ENCODE results near the gene ARSA.

ARSA gene

GRCh38 chr22:50602338-50602700 is 25.6 kb downstream of the ARSA start:
- no peak for DNase-seq

GRCh38 chr22:50601669-50602337 is 26.1 kb downstream of the ARSA start:
- no peak for DNase-seq

DNA sequence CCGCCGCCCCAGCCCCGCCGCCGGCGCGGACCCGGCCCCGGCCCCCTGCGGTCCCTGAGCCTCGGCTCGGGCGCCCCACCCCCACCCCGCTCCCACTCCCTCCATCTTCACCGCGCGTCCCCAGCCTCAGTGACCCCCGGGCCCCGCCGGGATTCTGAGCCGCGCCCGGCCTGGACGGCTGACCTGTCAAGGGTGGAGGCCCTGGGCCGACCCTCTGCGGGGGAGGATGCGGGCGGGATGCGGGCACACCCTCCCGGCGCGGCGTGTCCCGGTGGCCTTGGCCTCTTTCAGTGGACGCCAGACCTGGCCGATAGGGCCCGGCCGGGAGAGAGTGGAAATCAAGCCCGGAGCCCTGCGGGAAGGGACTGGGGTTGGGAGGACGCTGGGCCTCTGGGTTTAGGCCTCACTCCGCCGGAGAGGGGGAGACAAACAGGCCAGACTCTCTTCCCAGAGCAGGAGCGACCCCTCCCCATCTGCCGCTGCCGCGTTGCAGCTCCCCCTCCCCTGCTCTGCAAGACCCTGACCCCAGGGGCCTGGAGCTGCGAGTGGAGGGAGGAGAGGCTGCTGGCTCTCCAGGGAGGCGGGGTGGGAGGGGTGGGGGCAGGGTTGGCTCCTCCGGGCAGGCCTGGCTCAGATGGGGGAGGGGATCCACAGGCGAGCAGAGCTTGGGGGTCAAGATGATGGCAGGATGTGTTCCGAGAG is 26.8 kb downstream of the ARSA start:
- no peak for DNase-seq

GRCh38 chr22:50600538-50600937 is 27.4 kb downstream of the ARSA start, which contains the start of gene MAPK8IP2:
MAPK8IP2 (plus strand) TSS chr22:50600793; CDS start chr22:50600819, 26 bp downstream.
- DNase-seq, result no peak

- DNase-seq, result peak; percentile 76
These were observed 28.0 kb downstream of the ARSA start for GRCh38 chr22:50599816-50600455.

- DNase-seq, result no peak
These were observed 30.9 kb downstream of the ARSA start for GRCh38 chr22:50597097-50597496.

- no peak for DNase-seq
These were observed 32.8 kb downstream of the ARSA start for GRCh38 chr22:50595189-50595588.

- DNase-seq, result no peak
These were observed 40.5 kb downstream of the ARSA start for GRCh38 chr22:50587407-50587806.

- DNase-seq, result no peak
These were observed 41.5 kb downstream of the ARSA start for GRCh38 chr22:50586416-50586815.

GRCh38 chr22:50585781-50586180 is 42.2 kb downstream of the ARSA start:
- no peak for DNase-seq

DNA sequence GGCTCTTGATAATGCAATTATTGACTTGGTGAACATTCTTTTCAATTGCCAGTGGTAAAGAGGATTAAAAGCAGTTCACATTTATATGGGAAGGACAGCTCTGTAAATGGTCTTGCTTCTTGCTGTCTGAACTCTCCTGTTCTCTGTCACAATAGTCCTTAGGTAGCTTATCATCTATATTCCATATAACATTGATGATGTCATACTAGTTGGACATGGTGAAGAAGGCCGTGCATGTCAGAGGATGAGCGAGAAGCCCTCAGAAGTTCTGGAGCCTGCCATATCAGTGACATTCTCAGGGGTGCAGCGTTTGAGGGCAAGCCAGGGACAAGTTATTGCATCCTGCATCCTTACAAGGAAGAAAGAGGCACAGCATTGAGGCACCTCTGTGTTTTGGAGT is 42.7 kb downstream of the ARSA start:
- DNase-seq, result no peak

- DNase-seq, result no peak
These were observed 43.6 kb downstream of the ARSA start for GRCh38 chr22:50584106-50585096.

DNA sequence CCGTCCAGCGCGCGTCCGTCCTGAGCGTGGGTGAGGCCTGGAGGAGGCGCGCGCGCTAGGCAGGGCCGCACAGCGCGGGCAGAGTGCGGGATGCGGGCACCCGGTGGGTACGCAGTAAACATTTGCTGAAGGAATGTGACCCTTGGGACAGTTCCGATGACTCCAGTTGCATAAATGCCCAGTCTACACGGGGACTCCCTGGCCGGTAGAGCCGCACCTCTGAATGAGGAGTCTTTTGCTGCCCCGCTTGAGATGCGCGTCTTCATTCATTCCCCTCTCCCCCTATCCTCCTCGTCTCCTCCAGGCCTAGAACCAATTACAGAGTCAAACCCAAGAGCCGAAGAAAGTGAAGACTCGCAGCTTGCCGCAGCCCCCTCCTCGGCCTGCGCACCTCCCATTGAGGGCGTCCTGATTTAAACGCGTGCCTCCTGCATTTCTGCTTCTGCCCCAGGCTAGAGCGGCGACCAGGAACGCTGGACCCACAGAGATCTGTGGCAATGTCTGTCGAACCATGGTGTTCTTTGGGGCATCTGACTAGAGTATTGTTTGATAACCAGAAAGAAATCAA is 44.6 kb downstream of the ARSA start:
- DNase-seq, result no peak

GRCh38 chr22:50582493-50583293 is 45.3 kb downstream of the ARSA start, which contains the start of gene CHKB:
CHKB (minus strand) TSS chr22:50582849; CDS start chr22:50582781, 68 bp downstream.
- peak; percentile 99 for DNase-seq

- no peak for DNase-seq
These were observed 45.9 kb downstream of the ARSA start for GRCh38 chr22:50581950-50582492.

GRCh38 chr22:50581031-50581949 is 46.7 kb downstream of the ARSA start:
- DNase-seq, result no peak

- DNase-seq, result no peak
These were observed 48.2 kb downstream of the ARSA start for GRCh38 chr22:50579752-50580151.

DNA sequence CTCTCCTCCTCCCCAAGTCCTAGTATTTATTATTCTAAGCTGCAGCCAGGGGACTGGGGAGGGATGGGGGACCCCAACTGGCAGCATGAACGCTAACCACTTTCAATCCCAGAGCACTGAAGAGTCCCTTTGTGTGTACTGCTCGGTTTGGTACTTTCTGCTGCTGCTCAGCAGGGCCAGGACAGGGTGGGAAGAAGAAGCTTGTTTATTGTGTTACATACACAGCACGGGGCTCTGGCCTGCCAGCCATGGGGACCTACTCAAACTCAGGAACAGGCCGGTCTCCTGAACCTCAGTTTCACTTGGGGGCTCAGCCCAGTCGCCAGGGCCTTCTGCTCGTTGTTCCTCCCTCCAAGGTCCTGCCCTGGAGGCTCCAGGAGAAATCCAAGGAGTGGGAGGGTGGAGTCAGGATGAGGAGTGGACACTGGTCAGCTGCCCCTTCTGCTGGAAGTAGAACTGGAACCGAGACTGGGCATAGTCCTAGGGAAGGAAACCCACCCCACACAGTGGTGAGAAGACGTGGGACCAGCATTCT is 49.1 kb downstream of the ARSA start:
- no peak for DNase-seq

DNA sequence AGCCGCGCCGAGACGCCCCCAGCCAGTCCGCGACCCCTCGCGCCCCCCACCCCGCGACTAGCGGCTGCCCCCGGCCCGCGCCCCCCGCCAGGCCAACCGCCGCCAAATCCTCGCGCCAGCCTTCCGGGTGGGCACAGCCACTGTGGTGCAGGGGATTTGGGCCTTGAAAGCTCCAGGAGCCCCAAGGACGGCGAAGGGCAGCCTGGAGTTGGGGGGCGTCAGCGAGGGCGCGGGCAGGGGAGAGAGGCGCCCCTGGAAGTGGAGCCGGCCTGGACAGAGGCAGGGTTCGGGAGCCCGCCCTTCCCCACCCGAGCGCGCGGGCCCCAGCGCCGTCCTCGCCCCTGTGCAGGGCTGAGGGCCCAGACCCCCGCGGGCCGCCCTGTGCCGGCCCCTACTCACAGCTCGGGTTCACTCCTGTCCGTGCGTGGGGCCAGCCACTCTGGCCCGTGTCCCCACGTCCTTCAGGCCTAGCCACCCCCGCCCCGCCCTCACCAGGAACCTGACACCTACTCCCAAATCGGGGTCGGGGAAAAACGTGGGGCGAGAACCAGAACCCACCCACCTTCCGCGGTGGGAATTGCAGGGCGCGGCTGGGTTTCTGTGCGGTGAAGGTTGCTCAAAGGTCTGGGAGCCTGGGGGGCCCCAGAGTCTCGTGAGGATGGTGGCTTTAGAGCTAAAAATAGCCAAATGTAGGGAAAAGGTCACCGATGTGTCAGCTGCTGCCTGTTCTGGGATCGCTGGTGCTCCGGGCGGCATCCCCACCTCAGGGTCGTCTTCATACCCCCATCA is 49.8 kb downstream of the ARSA start, which contains the start of gene CPT1B:
CPT1B (minus strand) TSS at position 441 of the 789 bp plus-strand sequence. CDS start 512 bp downstream, outside the sequence.
- DNase-seq, result no peak

Measured in femur (tissue), 1 donor.